Activated naive CD4-positive, alpha-beta T cell treated with anti-CD3 and anti-CD28 coated beads, Interleukin-2, amount 10 ng/mL, durations not matched to agents 7 days and 5 days (primary cell): ENCODE results near the gene EHBP1.

ENCODE experiments used
- CTCF ChIA-PET: fragments of 350-600 bp; sonication (Branson Sonifier 250); formaldehyde crosslinking; loops from one replicate; lab custom pipeline; 2021; ENCODE audit warnings: antibody characterized with exemption; lab: Charles Lee
- DNase-seq: peaks from one replicate; pipeline ENCODE4 v3.0.0-alpha.2; 2020
- H3K27ac Mint-ChIP-seq: one replicate; pipeline ENCODE4 v1.8.0; 2021; ENCODE audit warnings: mild to moderate bottlenecking, moderate library complexity, mixed read lengths
- H3K27me3 Mint-ChIP-seq: one replicate; pipeline ENCODE4 v1.8.0; 2021; ENCODE audit warnings: mild to moderate bottlenecking, mixed read lengths
- H3K36me3 Mint-ChIP-seq: one replicate; pipeline ENCODE4 v1.8.0; 2021; ENCODE audit warnings: mixed read lengths
- H3K4me1 Mint-ChIP-seq: one replicate; pipeline ENCODE4 v1.8.0; 2021; ENCODE audit warnings: mixed read lengths
- H3K4me3 Mint-ChIP-seq: one replicate; pipeline ENCODE4 v1.8.0; 2021; ENCODE audit warnings: mild to moderate bottlenecking, moderate library complexity, mixed read lengths
- H3K9me3 Mint-ChIP-seq: one replicate; pipeline ENCODE4 v1.8.0; 2021; ENCODE audit warnings: mixed read lengths

Gene EHBP1

DNA sequence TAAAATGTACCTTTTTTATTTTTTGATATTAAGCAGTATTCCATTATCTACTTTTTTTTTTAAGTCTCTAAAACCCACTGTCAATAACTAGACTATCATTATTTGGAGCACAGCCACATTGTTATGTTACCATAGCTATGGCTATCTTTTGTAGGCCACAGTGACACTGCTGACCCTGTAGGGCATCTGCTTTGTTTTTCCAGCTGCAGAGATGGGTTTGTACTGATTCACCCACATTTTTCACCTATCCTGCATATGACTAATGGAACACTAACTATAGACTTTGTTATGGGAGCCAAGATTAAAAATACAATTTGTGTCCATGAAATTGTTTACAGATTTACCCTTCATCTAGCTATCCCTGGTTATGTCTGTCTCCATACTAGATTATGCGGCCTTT, 323.5 kb downstream of the EHBP1 start:
- Mint-ChIP-seq H3K4me1 (no peaks in the 10 kb centered on the region), H3K27ac (no peak overlapping the region), H3K36me3 (no peaks in the 10 kb centered on the region), H3K4me3 (no peak overlapping the region), H3K9me3 (no peaks in the 10 kb centered on the region), H3K27me3 (no peaks in the 10 kb centered on the region)
- CTCF ChIA-PET, result no interaction called here
- DNase-seq, result no peak

DNA sequence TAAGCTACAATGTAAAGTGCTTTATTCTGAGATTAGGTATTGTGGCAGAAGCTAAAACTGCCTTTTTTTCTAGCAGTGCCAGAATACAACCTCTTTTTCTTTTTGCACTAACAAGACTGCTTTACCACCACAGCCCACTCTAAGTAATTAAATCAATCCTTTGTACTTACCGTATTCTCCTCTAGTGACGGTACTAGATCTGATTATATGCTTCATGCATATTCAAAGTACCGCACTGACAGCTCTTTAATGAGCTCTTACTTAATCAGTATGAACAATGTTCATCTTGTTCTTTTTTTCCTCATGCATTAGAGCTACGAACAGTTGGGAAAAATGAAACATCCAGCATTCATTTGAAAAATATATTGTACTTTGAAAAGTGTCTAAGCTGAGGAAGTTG, 329.0 kb downstream of the EHBP1 start:
- CTCF ChIA-PET, result interaction anchor here (0.6 kb wide), 1 partner anchor 9 kb away, joined by 3 read pairs; no protein-coding TSS in a partner anchor
- no peaks in the 10 kb centered on the region for H3K27me3 Mint-ChIP-seq

DNA sequence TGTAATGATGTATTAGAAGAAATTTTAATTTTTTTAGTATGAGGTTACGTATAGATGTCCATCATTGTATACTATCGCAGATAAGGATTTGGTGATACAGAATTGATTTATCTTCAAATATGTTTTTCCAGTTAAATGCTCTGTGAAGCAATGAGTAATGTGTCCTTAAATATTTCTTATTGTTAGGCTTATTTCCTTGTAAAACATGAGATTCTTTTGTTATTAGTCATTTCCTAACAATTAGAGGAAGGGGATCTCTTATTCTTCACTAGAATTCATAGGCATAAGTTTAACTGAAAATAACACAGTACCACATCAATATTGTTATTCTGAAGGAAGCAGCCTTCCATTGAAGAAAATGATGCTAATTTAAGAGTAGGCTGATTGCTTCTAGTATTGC, 329.7 kb downstream of the EHBP1 start:
- H3K4me3 Mint-ChIP-seq, result no peak overlapping the region
- H3K27me3 Mint-ChIP-seq, result no peaks in the 10 kb centered on the region
- no peak for DNase-seq
- H3K9me3 Mint-ChIP-seq, result no peaks in the 10 kb centered on the region
- no peaks in the 10 kb centered on the region for H3K4me1 Mint-ChIP-seq
- CTCF ChIA-PET, result interaction anchor here (0.6 kb wide), 1 partner anchor 10 kb away, joined by 3 read pairs; no protein-coding TSS in a partner anchor
- H3K36me3 Mint-ChIP-seq, result no peaks in the 10 kb centered on the region
- no peak overlapping the region for H3K27ac Mint-ChIP-seq

More for the DNA sequence above, 329.0 kb downstream of the EHBP1 start:
- Mint-ChIP-seq H3K4me1 (no peaks in the 10 kb centered on the region), H3K4me3 (no peak overlapping the region), H3K36me3 (no peaks in the 10 kb centered on the region), H3K27ac (no peak overlapping the region), H3K9me3 (no peaks in the 10 kb centered on the region)
- DNase-seq, result no peak

DNA sequence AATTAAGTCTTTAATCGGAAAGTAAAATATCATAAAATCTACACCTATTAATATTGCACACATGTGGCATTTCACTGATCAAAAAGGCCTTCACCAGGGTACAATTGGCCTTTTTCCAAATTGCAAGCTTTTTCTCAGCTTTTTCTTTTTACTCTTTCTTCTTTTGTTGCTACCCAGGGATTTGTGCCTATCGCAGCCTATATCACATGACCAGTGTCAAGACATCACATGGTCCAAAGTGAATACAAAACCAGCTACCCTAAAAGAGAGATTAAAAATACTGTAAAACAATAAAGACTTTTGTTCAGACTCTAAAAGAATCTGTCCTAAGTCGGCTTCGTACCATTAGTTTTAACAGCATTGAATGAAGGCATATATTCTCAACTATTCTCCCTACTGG, 330.1 kb downstream of the EHBP1 start:
- H3K36me3 Mint-ChIP-seq, result no peaks in the 10 kb centered on the region
- H3K9me3 Mint-ChIP-seq, result no peaks in the 10 kb centered on the region
- H3K27ac Mint-ChIP-seq, result no peak overlapping the region
- H3K27me3 Mint-ChIP-seq, result no peaks in the 10 kb centered on the region
- no peak overlapping the region for H3K4me3 Mint-ChIP-seq
- DNase-seq, result no peak
- no peaks in the 10 kb centered on the region for H3K4me1 Mint-ChIP-seq
- CTCF ChIA-PET, result interaction anchor here (0.7 kb wide), 1 partner anchor 75 kb away, joined by 3 read pairs; no protein-coding TSS in a partner anchor

DNA sequence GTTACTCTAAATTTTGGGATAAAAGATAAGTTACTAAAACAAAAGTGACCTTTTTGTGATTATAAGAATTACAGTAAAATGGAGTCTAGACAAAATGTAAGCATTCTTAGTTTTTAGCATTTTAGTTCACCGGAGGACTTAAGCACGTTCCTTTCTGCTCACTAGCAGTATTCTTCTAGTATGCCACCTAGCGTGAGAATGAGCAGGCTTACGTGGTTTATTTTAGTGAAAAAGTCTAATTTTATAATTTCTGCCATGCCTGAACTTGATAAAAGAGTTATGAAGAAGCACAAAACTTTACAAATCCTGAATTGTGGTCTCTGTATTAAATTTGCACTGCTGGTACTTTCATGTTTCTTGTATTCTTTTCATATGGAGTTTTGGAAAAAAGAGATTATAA, 332.5 kb downstream of the EHBP1 start:
- H3K27ac Mint-ChIP-seq, result no peak overlapping the region
- CTCF ChIA-PET, result no interaction called here
- no peak overlapping the region for H3K4me3 Mint-ChIP-seq
- no peaks in the 10 kb centered on the region for H3K4me1 Mint-ChIP-seq
- H3K27me3 Mint-ChIP-seq, result no peaks in the 10 kb centered on the region
- no peaks in the 10 kb centered on the region for H3K9me3 Mint-ChIP-seq
- no peak for DNase-seq
- H3K36me3 Mint-ChIP-seq, result no peaks in the 10 kb centered on the region

DNA sequence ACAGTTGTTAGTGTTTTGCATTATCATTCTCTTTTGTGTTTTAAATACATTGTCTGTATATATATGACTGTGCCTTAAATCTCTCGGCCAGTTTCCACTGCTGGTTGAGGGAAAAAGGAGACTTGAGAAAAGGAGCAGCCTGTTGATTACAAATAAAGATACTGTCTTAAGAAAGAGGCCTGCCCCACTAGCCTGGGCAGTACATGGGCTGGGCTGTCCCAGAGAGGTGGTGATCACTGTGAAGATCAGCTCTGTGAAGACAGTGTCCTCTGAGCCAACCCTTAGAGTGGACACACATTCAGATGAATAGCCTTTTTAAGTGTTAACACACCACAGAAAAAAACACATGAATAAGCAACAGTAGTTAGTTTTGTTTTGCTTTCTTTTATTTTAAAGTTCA, 335.1 kb downstream of the EHBP1 start:
- CTCF ChIA-PET, result no interaction called here
- H3K27ac Mint-ChIP-seq, result no peak overlapping the region
- H3K27me3 Mint-ChIP-seq, result peaks cover 16% of the 10 kb centered on the region
- H3K4me1 Mint-ChIP-seq, result no peaks in the 10 kb centered on the region
- DNase-seq, result no peak
- H3K9me3 Mint-ChIP-seq, result no peaks in the 10 kb centered on the region
- no peak overlapping the region for H3K4me3 Mint-ChIP-seq
- peaks cover 4% of the 10 kb centered on the region for H3K36me3 Mint-ChIP-seq

DNA sequence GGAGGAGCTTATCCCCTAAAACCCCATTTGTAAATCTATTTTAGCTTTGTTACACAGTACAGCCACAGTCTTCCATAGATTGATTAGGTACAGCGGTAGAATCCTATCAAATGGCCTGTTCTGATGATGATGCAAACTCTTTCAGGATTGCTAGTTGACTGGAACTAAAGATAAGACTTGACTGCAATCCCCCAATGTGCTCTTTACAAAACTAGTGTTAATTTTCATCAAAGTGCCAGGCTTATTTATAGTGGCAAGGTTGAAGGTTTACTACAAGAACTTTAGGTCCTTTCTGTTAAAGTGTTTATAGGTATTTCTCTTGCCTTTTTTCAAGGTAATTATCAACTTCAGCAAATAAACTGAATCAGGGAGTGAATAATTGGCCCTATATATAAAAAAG, 336.1 kb downstream of the EHBP1 start:
- DNase-seq, result no peak
- Mint-ChIP-seq H3K4me3 (no peak overlapping the region), H3K27me3 (peaks cover 18% of the 10 kb centered on the region), H3K36me3 (peaks cover 9% of the 10 kb centered on the region), H3K27ac (no peak overlapping the region), H3K9me3 (no peaks in the 10 kb centered on the region), H3K4me1 (peaks cover under 1% of the 10 kb centered on the region)
- CTCF ChIA-PET, result interaction anchor here (0.5 kb wide), 1 partner anchor 12 kb away, joined by 3 read pairs; no protein-coding TSS in a partner anchor

DNA sequence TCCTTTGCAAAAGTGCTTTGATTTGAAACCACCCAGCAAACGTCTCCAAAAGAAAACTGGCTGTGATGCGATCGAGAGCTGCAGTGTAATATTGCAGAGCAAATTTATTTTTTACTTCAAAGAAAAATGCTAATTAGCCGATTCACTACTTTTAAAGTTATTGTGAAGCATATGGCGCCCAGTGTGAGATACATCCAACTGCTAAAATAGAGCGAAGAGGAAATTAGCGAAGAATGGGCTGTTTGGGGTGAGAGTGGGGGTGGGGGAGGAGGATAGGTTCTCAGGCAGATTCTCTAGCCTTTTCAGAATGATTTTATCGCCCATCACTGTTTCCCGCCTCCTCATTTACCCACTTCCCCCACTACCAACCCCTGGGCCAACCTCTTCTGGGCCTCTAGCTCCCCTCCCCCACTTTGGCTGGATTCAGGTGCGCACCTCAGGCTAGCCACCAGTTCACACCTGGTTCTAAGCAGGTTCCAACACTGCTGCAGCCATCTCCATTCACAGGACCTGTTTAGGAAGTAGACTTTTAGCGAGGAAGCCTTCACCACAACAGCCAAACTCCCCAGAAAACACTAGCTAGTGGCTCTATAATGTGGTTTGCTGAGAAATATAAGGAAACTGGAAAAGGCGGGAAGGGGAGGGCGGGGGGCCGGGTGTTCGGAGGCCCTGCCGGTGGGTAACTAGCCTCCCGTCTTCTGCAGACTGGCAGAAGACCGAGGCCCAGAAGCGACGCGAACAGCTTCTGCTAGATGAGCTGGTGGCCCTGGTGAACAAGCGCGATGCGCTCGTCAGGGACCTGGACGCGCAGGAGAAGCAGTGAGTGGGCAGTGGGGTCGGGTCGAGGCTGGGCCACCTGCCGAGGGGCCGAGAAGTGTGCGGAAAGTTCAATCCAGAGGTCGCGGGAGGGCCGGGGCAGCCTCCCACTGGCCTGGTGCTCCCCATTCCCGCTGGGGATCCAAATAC, 339.1 kb downstream of the EHBP1 start:
- Mint-ChIP-seq H3K27ac (no peak overlapping the region), H3K4me3 (no peak overlapping the region), H3K36me3 (peaks cover 13% of the 10 kb centered on the region), H3K27me3 (peaks cover 48% of the 10 kb centered on the region), H3K9me3 (no peaks in the 10 kb centered on the region), H3K4me1 (peaks cover 27% of the 10 kb centered on the region)
- no peak for DNase-seq
- CTCF ChIA-PET, result no interaction called here

DNA sequence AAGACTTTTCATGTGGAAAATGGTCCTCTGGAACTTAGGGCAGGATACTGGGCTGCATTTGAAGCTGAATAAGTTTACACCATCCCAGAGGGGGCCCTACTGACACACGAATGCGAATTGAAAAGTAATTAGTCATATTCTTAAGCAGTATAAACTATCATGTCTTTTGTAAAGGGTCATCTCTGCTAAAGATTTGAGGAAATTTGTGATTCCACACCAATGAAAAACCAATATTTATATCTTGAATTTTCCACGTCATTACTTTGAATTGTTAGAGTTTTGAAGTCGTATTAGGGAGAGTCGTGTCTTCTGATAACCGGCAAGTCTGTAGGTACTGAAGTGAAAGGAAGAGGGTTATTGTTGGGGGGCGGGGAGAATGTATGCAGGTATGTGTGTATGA, 341.0 kb downstream of the EHBP1 start:
- CTCF ChIA-PET, result no interaction called here
- Mint-ChIP-seq H3K9me3 (no peaks in the 10 kb centered on the region), H3K27me3 (peaks cover 66% of the 10 kb centered on the region), H3K4me1 (peaks cover 35% of the 10 kb centered on the region), H3K36me3 (peaks cover 13% of the 10 kb centered on the region), H3K27ac (no peak overlapping the region), H3K4me3 (no peak overlapping the region)
- no peak for DNase-seq

DNA sequence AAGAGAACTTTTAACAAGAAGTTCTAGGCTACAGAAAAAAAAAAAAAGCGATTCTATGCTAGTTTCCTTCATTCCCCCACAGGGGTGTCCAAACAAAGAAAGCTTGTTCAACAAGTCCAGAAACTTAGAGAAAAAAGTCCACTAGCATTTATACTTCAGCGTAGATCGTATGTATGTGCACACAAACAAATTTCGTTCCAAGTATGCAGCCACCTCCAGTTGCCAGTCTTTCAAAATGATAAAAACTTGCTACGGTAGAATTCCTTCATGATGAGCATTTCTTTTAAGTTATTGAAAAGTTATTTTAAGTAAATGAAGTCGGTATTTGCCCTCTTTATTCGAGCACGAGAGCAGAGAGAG, 341.4 kb downstream of the EHBP1 start:
- H3K9me3 Mint-ChIP-seq, result no peaks in the 10 kb centered on the region
- peaks cover 35% of the 10 kb centered on the region for H3K4me1 Mint-ChIP-seq
- CTCF ChIA-PET, result no interaction called here
- peaks cover 70% of the 10 kb centered on the region for H3K27me3 Mint-ChIP-seq
- peak overlapping the region; percentile 31 for H3K4me3 Mint-ChIP-seq
- H3K27ac Mint-ChIP-seq, result no peak overlapping the region
- no peak for DNase-seq
- H3K36me3 Mint-ChIP-seq, result peaks cover 13% of the 10 kb centered on the region

DNA sequence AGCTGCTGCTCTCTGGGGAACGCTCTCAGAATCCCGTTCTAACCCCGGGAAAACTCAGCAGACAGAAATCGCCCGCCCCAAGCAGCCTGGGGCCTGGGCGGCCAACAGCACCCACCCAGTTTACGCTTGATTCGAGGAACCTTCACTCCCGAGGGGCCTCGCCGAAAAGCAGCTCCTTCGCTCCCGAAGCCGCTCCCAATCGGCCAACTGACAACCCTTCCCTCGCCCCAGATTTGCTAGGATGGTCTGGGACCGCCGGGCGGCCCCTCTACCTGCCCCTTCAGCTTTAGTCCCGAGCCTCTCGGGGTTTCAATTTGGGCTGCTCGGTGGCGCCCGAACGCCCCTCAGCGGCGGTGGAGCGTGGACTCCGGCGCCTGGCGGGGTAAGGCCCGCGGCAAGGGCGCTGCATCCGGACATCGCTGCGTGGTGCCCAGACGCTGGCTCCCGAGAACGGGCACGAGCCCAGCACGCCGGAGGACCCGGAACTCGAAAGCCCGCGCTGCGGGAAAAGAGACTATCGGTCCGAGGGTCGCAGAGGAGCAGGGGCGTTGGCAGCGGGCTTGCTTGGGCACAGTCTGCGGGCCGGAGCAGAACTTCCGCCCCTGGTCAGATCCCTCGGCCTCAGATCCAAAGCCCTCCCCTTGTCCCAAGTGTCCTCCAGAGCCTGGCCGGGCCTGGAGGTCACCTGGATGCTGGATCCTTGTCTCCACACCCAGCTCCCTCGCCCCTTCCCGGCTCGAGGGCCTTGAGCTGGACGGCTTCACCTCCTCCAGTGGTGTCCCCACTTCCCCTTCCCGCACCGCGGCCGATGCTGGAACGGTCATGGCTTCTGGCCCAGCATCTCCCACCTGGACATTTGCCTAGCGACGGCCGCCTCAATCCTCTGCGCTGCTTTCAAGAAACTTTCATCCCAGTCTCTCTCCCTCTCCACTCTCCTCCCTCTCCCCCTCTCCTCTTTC, 342.1 kb downstream of the EHBP1 start:
- peak overlapping the region; percentile 31 for H3K4me3 Mint-ChIP-seq
- peaks cover 13% of the 10 kb centered on the region for H3K36me3 Mint-ChIP-seq
- peaks cover 41% of the 10 kb centered on the region for H3K4me1 Mint-ChIP-seq
- peaks cover 76% of the 10 kb centered on the region for H3K27me3 Mint-ChIP-seq
- CTCF ChIA-PET, result interaction anchor here (0.6 kb wide), 1 partner anchor 73 kb away, joined by 4 read pairs; no protein-coding TSS in a partner anchor
- no peak overlapping the region for H3K27ac Mint-ChIP-seq
- peak; percentile 35 for DNase-seq
- no peaks in the 10 kb centered on the region for H3K9me3 Mint-ChIP-seq

DNA sequence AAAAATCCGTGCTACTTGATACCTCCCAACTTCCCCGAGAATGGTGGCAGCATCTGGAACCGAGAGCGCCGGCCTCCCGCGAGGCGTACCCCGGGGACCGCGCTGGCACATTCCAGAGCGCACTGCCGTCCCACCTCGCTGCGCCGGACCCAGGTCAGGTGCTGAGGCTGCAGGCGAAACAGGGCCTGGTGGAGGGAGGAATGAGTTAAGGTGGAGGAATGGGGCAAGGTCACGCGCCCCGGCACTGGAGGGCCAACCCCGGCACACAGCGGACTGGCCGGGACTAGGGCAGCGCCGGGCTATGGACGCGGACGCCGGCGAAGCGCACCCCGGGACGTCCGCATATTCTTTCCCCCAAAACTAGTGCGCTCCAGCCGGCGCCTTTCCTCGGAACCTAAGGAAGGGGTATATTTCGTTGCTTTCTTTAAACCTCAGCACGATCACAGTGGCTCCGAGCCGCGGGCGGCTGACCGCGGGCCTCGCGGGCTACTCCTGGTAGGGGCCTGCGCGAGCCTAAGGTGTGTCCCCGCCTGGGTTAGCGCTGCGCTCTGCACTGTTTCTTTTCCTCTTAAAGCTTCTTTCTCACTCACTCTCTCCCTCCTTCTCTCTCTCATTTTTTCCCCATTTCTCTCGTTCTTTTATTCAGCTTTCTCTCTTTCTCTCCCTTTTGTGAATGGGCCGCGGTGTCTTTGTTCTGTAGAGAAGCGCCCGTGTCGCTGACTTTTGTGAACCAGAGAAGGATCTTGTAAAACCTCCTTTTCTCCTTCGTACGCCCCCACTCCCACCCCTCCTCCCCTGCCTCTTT, 343.1 kb downstream of the EHBP1 start:
- H3K36me3 Mint-ChIP-seq, result peaks cover 13% of the 10 kb centered on the region
- CTCF ChIA-PET, result interaction anchor here (0.6 kb wide), 1 partner anchor 74 kb away, joined by 4 read pairs; no protein-coding TSS in a partner anchor

DNA sequence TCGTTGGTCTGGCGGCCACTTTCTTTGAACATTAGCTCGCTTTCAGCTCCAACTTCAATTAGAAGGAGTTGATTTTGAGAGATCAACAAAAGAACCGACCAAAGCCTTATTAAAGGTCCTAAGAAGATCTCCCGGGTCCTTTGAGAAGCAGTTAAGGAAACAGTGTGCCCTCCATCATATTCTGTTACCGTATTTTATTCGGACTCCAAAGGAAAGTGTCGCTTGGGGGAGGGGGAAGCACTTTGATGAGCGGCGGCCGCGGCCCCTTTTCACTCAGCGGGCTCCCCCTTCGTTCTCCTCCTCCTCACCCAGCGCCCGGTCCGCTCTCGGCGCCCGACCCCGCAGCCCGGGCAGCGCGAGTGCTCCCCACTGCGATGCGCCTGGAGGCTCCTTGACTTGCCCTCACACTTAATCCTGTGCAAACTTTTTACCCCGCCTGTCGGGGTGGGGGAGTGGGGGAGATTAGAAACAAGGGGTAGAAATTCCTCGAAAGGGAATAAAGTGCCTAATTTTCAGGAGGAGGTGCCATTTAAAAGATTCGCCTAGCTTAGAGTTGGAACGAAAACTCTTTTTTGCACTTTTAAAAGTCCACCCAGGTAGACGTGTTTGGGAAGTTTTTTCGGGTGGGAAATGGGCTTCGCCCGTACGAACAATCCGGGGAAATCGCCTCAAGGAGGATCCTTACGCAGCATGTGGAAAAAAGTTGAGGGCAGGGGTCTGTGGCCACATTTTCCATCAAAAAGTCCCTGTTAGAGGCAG, 343.9 kb downstream of the EHBP1 start:
- no peaks in the 10 kb centered on the region for H3K9me3 Mint-ChIP-seq
- peak overlapping the region; percentile 42 for H3K27ac Mint-ChIP-seq
- no peak for DNase-seq
- H3K4me3 Mint-ChIP-seq, result peak overlapping the region; percentile 83
- CTCF ChIA-PET, result no interaction called here
- peaks cover 13% of the 10 kb centered on the region for H3K36me3 Mint-ChIP-seq
- H3K4me1 Mint-ChIP-seq, result peaks cover 54% of the 10 kb centered on the region
- H3K27me3 Mint-ChIP-seq, result peaks cover 89% of the 10 kb centered on the region

More for the DNA sequence above, 343.1 kb downstream of the EHBP1 start:
- Mint-ChIP-seq H3K4me3 (peak overlapping the region; percentile 23), H3K9me3 (no peaks in the 10 kb centered on the region), H3K27me3 (peaks cover 84% of the 10 kb centered on the region), H3K4me1 (peaks cover 47% of the 10 kb centered on the region), H3K27ac (peak overlapping the region; percentile 78)
- DNase-seq, result no peak
